SK-N-SH treated with all-trans-retinoic acid at 6 μM for 48 hours (cell line): ENCODE data around the gene COPE.

ENCODE experiments used
- ATAC-seq: fragments of 200-7000 bp; cut with Tn5 transposase; 3 replicates; pipeline ENCODE4 v1.9.1; 2020; ENCODE audit warnings: mild to moderate bottlenecking, moderate library complexity
- ARNTL ChIP-seq: fragments of 450-650 bp; formaldehyde crosslinking; IDR thresholded peaks from 2 replicates; pipeline ENCODE4 v1.5.0; 2020; ENCODE audit warnings: low read depth, mild to moderate bottlenecking, moderate library complexity, borderline replicate concordance
- BACH2 ChIP-seq: fragments of 250-450 bp; sonication (Bioruptor Pico); IDR thresholded peaks from 2 replicates; pipeline ENCODE4 v1.9.0; 2021; ENCODE audit warnings: mild to moderate bottlenecking, borderline replicate concordance
- CREB5 ChIP-seq: fragments of 250-450 bp; sonication (Bioruptor Pico); IDR thresholded peaks from 2 replicates; pipeline ENCODE4 v1.5.1; 2020; ENCODE audit warnings: low read depth, mild to moderate bottlenecking, moderate library complexity
- CSDC2 ChIP-seq: fragments of 250-450 bp; sonication (Bioruptor Pico); IDR thresholded peaks from 2 replicates; pipeline ENCODE4 v1.5.0; 2020; ENCODE audit warnings: mild to moderate bottlenecking, moderate library complexity
- CSRNP3 ChIP-seq: fragments of 250-450 bp; sonication (Bioruptor Pico); IDR thresholded peaks from 2 replicates; pipeline ENCODE4 v1.5.1; 2021; ENCODE audit warnings: mild to moderate bottlenecking, moderate library complexity
- GLIS3 ChIP-seq: fragments of 250-450 bp; sonication (Bioruptor Pico); IDR thresholded peaks from 2 replicates; pipeline ENCODE4 v1.5.0; 2020; ENCODE audit warnings: mild to moderate bottlenecking, moderate library complexity
- ISL1 ChIP-seq: fragments of 250-450 bp; sonication (Bioruptor Pico); IDR thresholded peaks from 2 replicates; pipeline ENCODE4 v2.1.2; 2022; ENCODE audit warnings: mild to moderate bottlenecking, moderate library complexity
- OSR1 ChIP-seq: fragments of 250-450 bp; sonication (Bioruptor Pico); IDR thresholded peaks from 2 replicates; pipeline ENCODE4 v1.8.0; 2022; ENCODE audit warnings: moderate library complexity, mild to moderate bottlenecking, inconsistent platforms
- PATZ1 ChIP-seq: fragments of 250-450 bp; sonication (Bioruptor Pico); IDR thresholded peaks from 2 replicates; pipeline ENCODE4 v1.8.0; 2020; ENCODE audit warnings: mild to moderate bottlenecking, moderate library complexity, borderline replicate concordance
- POU6F1 ChIP-seq: fragments of 250-450 bp; sonication (Bioruptor Pico); IDR thresholded peaks from 2 replicates; pipeline ENCODE4 v1.8.0; 2021; ENCODE audit warnings: low read depth, mild to moderate bottlenecking, moderate library complexity, borderline replicate concordance
- PPARA ChIP-seq: fragments of 250-450 bp; sonication (Bioruptor Pico); IDR thresholded peaks from 2 replicates; pipeline ENCODE4 v1.5.0; 2020; ENCODE audit warnings: mild to moderate bottlenecking, borderline replicate concordance
- RARB ChIP-seq: fragments of 250-450 bp; sonication (Bioruptor Pico); IDR thresholded peaks from 2 replicates; pipeline ENCODE4 v1.8.0; 2021; ENCODE audit warnings: mild to moderate bottlenecking, moderate library complexity
- SNAI2 ChIP-seq: fragments of 250-450 bp; sonication (Bioruptor Pico); IDR thresholded peaks from 2 replicates; pipeline ENCODE4 v1.5.0; 2020; ENCODE audit warnings: mild to moderate bottlenecking, moderate library complexity
- TCF4 ChIP-seq: fragments of 250-450 bp; sonication (Bioruptor Pico); IDR thresholded peaks from 2 replicates; pipeline ENCODE4 v1.8.0; 2021; ENCODE audit warnings: mild to moderate bottlenecking, moderate library complexity, borderline replicate concordance
- TOX ChIP-seq: fragments of 250-450 bp; sonication (Bioruptor Pico); IDR thresholded peaks from 2 replicates; pipeline ENCODE4 v1.8.0; 2021; ENCODE audit warnings: mild to moderate bottlenecking, moderate library complexity, borderline replicate concordance
- TSHZ2 ChIP-seq: fragments of 250-450 bp; sonication (Bioruptor Pico); IDR thresholded peaks from 2 replicates; pipeline ENCODE4 v1.5.0; 2020; ENCODE audit warnings: mild to moderate bottlenecking, moderate library complexity
- ZC3H10 ChIP-seq: fragments of 250-450 bp; sonication (Bioruptor Pico); IDR thresholded peaks from 2 replicates; pipeline ENCODE4 v1.5.1; 2021; ENCODE audit warnings: mild to moderate bottlenecking, moderate library complexity
- ZFP30 ChIP-seq: fragments of 450-650 bp; formaldehyde crosslinking; IDR thresholded peaks from 2 replicates; pipeline ENCODE4 v1.5.0; 2022; ENCODE audit warnings: mild to moderate bottlenecking, moderate library complexity
- ZNF565 ChIP-seq: fragments of 450-650 bp; formaldehyde crosslinking; conservative IDR thresholded peaks from 2 replicates; pipeline ENCODE4 v1.5.0; 2020; ENCODE audit warnings: low read depth, mild to moderate bottlenecking, moderate library complexity
- ZNF70 ChIP-seq: fragments of 450-650 bp; formaldehyde crosslinking; IDR thresholded peaks from 2 replicates; pipeline ENCODE4 v1.5.0; 2020; ENCODE audit warnings: mild to moderate bottlenecking, moderate library complexity
- ZNF8 ChIP-seq: fragments of 450-650 bp; formaldehyde crosslinking; IDR thresholded peaks from 2 replicates; pipeline ENCODE4 v1.5.0; 2020; ENCODE audit warnings: mild to moderate bottlenecking, moderate library complexity

Gene COPE

GRCh38 chr19:18949858-18950257 is 30.7 kb upstream of the COPE start:
- no peak for ATAC-seq
- TF ChIP-seq BACH2 (no peak), SNAI2 (CRISPR knock-in tag) (no peak), TCF4 (CRISPR knock-in tag) (no peak), TSHZ2 (CRISPR knock-in tag) (no peak), ZFP30 (CRISPR knock-in tag) (no peak), ARNTL (no peak), GLIS3 (CRISPR knock-in tag) (no peak), ISL1 (no peak), TOX (no peak)

- no peak for ATAC-seq
Observed at GRCh38 chr19:18948976-18949356, 29.8 kb upstream of the COPE start.

More at GRCh38 chr19:18948976-18949356, 29.8 kb upstream of the COPE start:
- TF ChIP-seq ZNF70 (CRISPR knock-in tag) (no peak), PPARA (CRISPR knock-in tag) (no peak), POU6F1 (CRISPR knock-in tag) (no peak), TCF4 (CRISPR knock-in tag) (no peak), ZNF8 (CRISPR knock-in tag) (no peak), CSDC2 (CRISPR knock-in tag) (no peak), ARNTL (no peak), ISL1 (no peak), ZFP30 (CRISPR knock-in tag) (no peak), OSR1 (CRISPR knock-in tag) (no peak), SNAI2 (CRISPR knock-in tag) (no peak), CSRNP3 (CRISPR knock-in tag) (no peak), CREB5 (CRISPR knock-in tag) (no peak), PATZ1 (CRISPR knock-in tag) (no peak), GLIS3 (CRISPR knock-in tag) (no peak), RARB (no peak), BACH2 (no peak), ZNF565 (CRISPR knock-in tag) (no peak), ZC3H10 (no peak)
